HG02938 (cell line): ENCODE measurements around the gene C1orf115.
A peak's percentile ranks its signal among the peaks of the same experiment; 100 is the strongest.
"Not testable (repeated sequence)": the region's sequence is repeated elsewhere in the genome, so short reads cannot be mapped to it uniquely, and the experiment has no call there.

Source experiments
- ATAC-seq: cut with Tn5 transposase; IDR thresholded peaks from one replicate; pipeline ENCODE4 v1.9.1; 2021; ENCODE audit warnings: mild to moderate bottlenecking, moderate library complexity; ENCODE audit not compliant: unreplicated experiment

The C1orf115 gene

GRCh38 chr1:220690140-220691052 lies at the start of gene C1orf115:
Gene C1orf115 (plus strand): TSS chr1:220690363. CDS start chr1:220690403, 40 bp downstream.
- ATAC-seq = peak; percentile 94

GRCh38 chr1:220642285-220642684 lies 47.9 kb upstream of the C1orf115 start:
- no peak for ATAC-seq

- no peak for ATAC-seq
Measured at GRCh38 chr1:220652995-220653394, 37.2 kb upstream of the C1orf115 start.

GRCh38 chr1:220655509-220655908 lies 34.7 kb upstream of the C1orf115 start:
- peak; percentile 98 for ATAC-seq

GRCh38 chr1:220655961-220656740 lies 34.0 kb upstream of the C1orf115 start:
- ATAC-seq = peak; percentile 14

- ATAC-seq = no peak
Measured at GRCh38 chr1:220666349-220666748, 23.8 kb upstream of the C1orf115 start.

- ATAC-seq = no peak
Measured at GRCh38 chr1:220669005-220669404, 21.2 kb upstream of the C1orf115 start.

- no peak for ATAC-seq
Measured at GRCh38 chr1:220670365-220670764, 19.8 kb upstream of the C1orf115 start.

GRCh38 chr1:220673921-220674320 lies 16.2 kb upstream of the C1orf115 start:
- no peak for ATAC-seq

GRCh38 chr1:220677251-220677650 lies 12.9 kb upstream of the C1orf115 start:
- ATAC-seq = no peak

- peak; percentile 95 for ATAC-seq
Measured at GRCh38 chr1:220680085-220680687, 10.0 kb upstream of the C1orf115 start.

- ATAC-seq = no peak
Measured at GRCh38 chr1:220681220-220681880, 8.8 kb upstream of the C1orf115 start.

GRCh38 chr1:220682901-220683576 lies 7.1 kb upstream of the C1orf115 start:
- ATAC-seq = no peak

GRCh38 chr1:220683716-220684115 lies 6.4 kb upstream of the C1orf115 start:
- not testable (repeated sequence) for ATAC-seq

GRCh38 chr1:220684890-220685289 lies 5.3 kb upstream of the C1orf115 start:
- ATAC-seq = no peak

- ATAC-seq = no peak
Measured at GRCh38 chr1:220685879-220686278, 4.3 kb upstream of the C1orf115 start.

GRCh38 chr1:220687809-220688208 lies 2.4 kb upstream of the C1orf115 start:
- no peak for ATAC-seq

- no peak for ATAC-seq
Measured at GRCh38 chr1:220689666-220690065, 497 bp upstream of the C1orf115 start.

GRCh38 chr1:220691053-220691684 lies 1.0 kb downstream of the C1orf115 start:
- ATAC-seq = no peak
